Measurements from ENCODE around the gene KLHDC9.

DNA sequence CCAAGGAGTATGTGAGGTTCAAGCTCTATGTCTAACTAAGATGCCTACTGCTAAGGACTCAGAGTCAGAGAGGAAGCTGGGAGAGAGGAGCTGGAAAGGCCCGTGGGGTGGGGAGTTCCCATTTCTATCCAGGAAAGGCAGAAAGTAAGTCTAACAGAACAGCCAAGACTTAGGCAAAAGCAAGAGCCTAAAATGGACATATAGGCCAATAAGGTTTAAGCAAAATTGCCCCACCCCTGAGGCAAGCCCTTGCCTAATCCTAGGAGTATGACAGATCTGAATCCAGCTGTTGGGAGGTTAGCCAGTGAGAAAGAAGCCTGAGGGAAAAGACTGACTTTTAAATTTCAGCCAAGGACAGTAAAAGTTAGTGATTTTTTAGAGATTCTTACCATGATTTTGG is 1.6 kb upstream of the KLHDC9 start:
- TF ChIP-seq, protein P1, sequence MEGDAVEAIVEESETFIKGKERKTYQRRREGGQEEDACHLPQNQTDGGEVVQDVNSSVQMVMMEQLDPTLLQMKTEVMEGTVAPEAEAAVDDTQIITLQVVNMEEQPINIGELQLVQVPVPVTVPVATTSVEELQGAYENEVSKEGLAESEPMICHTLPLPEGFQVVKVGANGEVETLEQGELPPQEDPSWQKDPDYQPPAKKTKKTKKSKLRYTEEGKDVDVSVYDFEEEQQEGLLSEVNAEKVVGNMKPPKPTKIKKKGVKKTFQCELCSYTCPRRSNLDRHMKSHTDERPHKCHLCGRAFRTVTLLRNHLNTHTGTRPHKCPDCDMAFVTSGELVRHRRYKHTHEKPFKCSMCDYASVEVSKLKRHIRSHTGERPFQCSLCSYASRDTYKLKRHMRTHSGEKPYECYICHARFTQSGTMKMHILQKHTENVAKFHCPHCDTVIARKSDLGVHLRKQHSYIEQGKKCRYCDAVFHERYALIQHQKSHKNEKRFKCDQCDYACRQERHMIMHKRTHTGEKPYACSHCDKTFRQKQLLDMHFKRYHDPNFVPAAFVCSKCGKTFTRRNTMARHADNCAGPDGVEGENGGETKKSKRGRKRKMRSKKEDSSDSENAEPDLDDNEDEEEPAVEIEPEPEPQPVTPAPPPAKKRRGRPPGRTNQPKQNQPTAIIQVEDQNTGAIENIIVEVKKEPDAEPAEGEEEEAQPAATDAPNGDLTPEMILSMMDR (IDR thresholded peaks at IDR 0.05), result no peak
- TF ChIP-seq POLR2A (IDR thresholded peaks at IDR 0.05) (no peak), POLR2AphosphoS5 (IDR thresholded peaks at IDR 0.05) (no peak)
